OCI-LY7 (cell line): ENCODE data around the gene GLB1L2.

Experiments used
- CTCF ChIP-seq: fragments of 200-600 bp; sonication (generic); conservative IDR thresholded peaks from 2 replicates; pipeline ENCODE4 v1.5.1; 2014; ENCODE audit warnings: mild to moderate bottlenecking, antibody characterized with exemption, low read length, moderate library complexity, mixed read lengths
- EZH2phosphoT487 ChIP-seq: fragments of 200-600 bp; sonication (generic); IDR thresholded peaks from 2 replicates; pipeline ENCODE4 v1.6.1; 2018; ENCODE audit warnings: low read depth, borderline replicate concordance, mild to moderate bottlenecking, mixed run types, antibody characterized with exemption, low read length, moderate library complexity, mixed read lengths

DNA sequence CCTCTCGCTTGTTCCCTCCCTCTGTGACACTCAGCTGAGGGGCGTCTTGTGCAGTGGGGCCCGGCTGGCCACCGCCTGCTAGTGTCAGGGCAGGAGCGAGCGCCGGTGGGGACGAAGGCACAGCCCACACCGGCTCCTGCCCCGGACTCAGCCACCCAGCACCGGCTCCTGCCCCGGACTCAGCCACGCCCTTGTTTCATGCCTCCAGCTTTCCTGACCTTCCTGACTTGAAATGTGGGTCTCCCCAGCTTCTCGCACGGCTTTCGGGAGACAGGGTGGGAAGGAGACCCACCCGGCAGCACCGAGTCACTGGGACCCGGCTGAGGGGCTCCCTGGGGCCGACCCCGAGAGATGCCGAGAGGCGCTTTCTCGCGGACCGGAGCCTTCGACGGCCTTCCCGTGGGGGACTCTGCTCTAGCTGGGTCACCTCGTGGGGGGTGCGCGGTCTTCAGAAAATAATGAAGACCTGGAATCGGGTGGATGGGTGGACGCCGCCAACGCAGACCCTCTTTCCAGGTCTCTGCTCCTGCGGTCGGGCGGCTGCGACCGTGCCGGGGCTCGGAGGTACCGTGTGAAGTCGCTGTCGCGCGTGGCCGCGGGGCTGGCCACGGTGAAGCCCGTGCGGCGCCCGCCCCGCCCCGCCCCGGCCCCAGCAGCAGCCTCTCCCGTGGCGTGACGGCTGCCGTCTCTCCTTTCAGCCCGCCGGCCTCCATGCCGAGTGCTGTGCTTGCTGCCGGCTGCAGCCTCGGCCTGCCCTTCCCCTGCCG is 10.2 kb downstream of the GLB1L2 start:
- no peak for TF ChIP-seq CTCF
- no peak for TF ChIP-seq EZH2phosphoT487
